Measurements from ENCODE around the gene CCKAR.

DNA sequence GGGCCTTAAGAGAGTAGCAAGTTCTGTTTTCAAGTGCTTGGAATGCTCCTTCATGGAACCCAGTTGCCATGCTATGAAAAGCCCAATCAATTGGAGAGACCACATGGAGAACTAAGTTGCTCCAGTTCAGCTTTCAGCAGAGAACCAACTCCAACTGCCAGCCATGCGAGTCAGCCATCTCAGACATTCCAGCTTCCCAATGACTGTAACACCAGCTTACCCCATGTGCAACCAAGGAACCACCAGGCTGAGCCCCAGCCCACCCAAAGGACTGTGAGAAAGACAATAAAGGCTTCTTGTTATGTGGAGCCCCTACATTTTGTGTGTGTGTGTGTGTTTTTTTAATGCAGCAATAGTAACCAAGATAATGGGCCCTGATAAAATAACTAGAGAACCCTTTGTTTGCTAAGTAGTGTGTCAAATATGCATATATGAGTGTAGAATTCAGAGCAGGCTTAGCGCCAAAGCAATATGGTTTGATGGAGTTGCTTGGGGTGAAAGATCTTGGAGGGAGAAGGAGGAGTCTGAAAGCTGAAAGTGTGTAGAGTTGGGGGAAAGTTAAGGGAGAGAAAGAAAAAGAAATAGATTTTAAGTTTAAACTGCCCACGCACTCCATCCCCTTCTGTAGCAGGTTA lies 35.0 kb upstream of the CCKAR start:
- TF ChIP-seq, protein P1, sequence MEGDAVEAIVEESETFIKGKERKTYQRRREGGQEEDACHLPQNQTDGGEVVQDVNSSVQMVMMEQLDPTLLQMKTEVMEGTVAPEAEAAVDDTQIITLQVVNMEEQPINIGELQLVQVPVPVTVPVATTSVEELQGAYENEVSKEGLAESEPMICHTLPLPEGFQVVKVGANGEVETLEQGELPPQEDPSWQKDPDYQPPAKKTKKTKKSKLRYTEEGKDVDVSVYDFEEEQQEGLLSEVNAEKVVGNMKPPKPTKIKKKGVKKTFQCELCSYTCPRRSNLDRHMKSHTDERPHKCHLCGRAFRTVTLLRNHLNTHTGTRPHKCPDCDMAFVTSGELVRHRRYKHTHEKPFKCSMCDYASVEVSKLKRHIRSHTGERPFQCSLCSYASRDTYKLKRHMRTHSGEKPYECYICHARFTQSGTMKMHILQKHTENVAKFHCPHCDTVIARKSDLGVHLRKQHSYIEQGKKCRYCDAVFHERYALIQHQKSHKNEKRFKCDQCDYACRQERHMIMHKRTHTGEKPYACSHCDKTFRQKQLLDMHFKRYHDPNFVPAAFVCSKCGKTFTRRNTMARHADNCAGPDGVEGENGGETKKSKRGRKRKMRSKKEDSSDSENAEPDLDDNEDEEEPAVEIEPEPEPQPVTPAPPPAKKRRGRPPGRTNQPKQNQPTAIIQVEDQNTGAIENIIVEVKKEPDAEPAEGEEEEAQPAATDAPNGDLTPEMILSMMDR (IDR thresholded peaks at IDR 0.05; ENCODE audit: insufficient read depth, low read length): no peak
- TF ChIP-seq POLR2AphosphoS5 (IDR thresholded peaks at IDR 0.05; ENCODE audit: low read depth): no peak
- TF ChIP-seq, protein P2, sequence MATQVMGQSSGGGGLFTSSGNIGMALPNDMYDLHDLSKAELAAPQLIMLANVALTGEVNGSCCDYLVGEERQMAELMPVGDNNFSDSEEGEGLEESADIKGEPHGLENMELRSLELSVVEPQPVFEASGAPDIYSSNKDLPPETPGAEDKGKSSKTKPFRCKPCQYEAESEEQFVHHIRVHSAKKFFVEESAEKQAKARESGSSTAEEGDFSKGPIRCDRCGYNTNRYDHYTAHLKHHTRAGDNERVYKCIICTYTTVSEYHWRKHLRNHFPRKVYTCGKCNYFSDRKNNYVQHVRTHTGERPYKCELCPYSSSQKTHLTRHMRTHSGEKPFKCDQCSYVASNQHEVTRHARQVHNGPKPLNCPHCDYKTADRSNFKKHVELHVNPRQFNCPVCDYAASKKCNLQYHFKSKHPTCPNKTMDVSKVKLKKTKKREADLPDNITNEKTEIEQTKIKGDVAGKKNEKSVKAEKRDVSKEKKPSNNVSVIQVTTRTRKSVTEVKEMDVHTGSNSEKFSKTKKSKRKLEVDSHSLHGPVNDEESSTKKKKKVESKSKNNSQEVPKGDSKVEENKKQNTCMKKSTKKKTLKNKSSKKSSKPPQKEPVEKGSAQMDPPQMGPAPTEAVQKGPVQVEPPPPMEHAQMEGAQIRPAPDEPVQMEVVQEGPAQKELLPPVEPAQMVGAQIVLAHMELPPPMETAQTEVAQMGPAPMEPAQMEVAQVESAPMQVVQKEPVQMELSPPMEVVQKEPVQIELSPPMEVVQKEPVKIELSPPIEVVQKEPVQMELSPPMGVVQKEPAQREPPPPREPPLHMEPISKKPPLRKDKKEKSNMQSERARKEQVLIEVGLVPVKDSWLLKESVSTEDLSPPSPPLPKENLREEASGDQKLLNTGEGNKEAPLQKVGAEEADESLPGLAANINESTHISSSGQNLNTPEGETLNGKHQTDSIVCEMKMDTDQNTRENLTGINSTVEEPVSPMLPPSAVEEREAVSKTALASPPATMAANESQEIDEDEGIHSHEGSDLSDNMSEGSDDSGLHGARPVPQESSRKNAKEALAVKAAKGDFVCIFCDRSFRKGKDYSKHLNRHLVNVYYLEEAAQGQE (IDR thresholded peaks at IDR 0.05; ENCODE audit: insufficient replicate concordance, low read depth): no peak
- TF ChIP-seq GABPA (IDR thresholded peaks at IDR 0.05; ENCODE audit: low read depth): no peak

All from HL-60 (cell line).